ENCODE results near the gene CHL1.

CHL1 gene

GRCh38 chr3:184976-185375, 11.6 kb upstream of the CHL1 start:
- H3K4me3 ChIP-seq (ENCODE audit: low read depth, low read length), result no peak overlapping the region
- DNase-seq (ENCODE audit: low read depth), result no peak
- TF ChIP-seq, protein P1, sequence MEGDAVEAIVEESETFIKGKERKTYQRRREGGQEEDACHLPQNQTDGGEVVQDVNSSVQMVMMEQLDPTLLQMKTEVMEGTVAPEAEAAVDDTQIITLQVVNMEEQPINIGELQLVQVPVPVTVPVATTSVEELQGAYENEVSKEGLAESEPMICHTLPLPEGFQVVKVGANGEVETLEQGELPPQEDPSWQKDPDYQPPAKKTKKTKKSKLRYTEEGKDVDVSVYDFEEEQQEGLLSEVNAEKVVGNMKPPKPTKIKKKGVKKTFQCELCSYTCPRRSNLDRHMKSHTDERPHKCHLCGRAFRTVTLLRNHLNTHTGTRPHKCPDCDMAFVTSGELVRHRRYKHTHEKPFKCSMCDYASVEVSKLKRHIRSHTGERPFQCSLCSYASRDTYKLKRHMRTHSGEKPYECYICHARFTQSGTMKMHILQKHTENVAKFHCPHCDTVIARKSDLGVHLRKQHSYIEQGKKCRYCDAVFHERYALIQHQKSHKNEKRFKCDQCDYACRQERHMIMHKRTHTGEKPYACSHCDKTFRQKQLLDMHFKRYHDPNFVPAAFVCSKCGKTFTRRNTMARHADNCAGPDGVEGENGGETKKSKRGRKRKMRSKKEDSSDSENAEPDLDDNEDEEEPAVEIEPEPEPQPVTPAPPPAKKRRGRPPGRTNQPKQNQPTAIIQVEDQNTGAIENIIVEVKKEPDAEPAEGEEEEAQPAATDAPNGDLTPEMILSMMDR (conservative IDR thresholded peaks at IDR 0.05; ENCODE audit: low read depth, low read length), result no peak

DNA sequence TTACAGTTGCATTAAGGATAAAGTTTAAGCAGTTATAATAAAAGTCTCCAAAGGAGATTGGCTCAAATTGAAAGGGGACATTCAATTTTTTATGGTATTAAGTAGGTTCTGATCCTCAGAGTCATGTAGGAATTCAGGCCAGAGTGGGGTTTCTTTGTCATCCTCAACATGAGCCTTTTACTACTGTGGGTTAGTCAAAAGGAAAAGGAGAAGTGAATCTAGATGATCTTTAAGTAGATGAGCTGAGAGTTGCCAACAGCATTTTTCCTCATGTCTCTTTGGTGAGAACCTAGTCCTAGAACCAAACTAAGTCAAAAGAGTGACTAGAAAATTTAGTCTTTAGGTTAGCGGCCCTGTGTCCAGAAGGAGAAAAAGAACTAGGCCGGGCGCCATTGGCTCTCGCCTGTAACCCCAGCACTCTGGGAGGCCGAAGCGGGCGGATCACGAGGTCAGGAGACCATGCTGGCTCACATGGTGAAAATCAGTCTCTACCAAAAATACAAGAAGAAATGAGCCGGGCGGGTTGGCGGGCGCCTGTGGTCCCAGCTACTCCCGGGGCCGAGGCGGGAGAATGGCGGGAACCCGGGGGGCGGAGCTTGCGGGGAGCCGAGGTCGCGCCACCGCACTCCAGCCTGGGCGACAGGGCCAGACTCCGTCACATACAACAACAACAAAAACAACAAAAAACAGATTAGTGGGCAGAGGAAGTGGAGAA, 4.2 kb upstream of the CHL1 start:
- TF ChIP-seq, protein P1 (conservative IDR thresholded peaks at IDR 0.05; ENCODE audit: low read depth, low read length), result no peak
- H3K4me3 ChIP-seq (ENCODE audit: low read depth, low read length), result no peak overlapping the region
- DNase-seq (ENCODE audit: low read depth), result no peak

- H3K4me3 ChIP-seq (ENCODE audit: low read depth, low read length), result no peak overlapping the region
- TF ChIP-seq, protein P1 (conservative IDR thresholded peaks at IDR 0.05; ENCODE audit: low read depth, low read length), result no peak
- DNase-seq (ENCODE audit: low read depth), result no peak
These were observed 2.6 kb upstream of the CHL1 start for GRCh38 chr3:194001-194400.

DNA sequence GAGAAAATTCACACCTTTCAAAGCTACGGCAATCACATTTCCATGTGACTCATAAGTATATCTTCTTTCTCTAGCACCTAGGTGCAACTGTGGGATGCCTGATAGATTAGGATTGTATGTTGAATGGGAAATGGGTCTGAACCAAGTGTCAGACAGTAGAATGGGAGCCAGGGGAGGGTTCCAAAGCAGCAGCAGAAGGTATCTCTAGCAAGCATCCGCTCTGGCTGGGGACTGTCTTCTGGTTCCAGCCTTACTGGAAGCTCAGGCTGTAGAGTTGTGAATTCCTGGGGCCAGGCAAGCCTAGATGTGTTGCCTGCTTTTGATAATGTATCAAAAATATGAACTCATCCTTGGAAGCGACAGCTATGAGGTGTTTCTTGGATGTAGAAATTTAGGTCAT, 2.1 kb upstream of the CHL1 start:
- no peak overlapping the region for H3K4me3 ChIP-seq (ENCODE audit: low read depth, low read length)
- TF ChIP-seq, protein P1 (conservative IDR thresholded peaks at IDR 0.05; ENCODE audit: low read depth, low read length), result no peak
- DNase-seq (ENCODE audit: low read depth), result no peak

DNA sequence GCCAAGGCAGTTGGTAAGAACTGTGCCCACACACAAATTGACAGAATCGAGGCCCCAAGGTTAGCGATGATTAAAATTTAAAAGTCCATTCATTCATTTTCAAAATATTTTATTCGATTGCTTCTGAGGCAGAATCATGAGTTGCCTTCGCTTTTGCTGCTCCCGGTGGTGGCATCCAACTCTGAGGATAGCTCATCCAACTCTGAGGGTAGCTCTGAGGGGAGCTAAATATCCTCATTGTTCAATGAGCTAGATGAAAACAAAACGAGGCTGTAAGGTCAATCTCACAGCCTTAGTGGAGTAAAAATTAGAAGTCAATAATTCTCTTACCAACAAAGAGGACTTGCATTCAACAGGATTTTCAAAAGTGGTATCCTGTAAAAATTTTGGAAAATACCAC, 897 bp upstream of the CHL1 start:
- H3K4me3 ChIP-seq (ENCODE audit: low read depth, low read length), result no peak overlapping the region
- no peak for DNase-seq (ENCODE audit: low read depth)
- TF ChIP-seq, protein P1 (conservative IDR thresholded peaks at IDR 0.05; ENCODE audit: low read depth, low read length), result no peak

- TF ChIP-seq, protein P1 (conservative IDR thresholded peaks at IDR 0.05; ENCODE audit: low read depth, low read length), result no peak
- no peak overlapping the region for H3K4me3 ChIP-seq (ENCODE audit: low read depth, low read length)
- DNase-seq (ENCODE audit: low read depth), result no peak
These were observed 725 bp downstream of the CHL1 start for GRCh38 chr3:197149-197827.

All from choroid plexus epithelial cell (primary cell).